Sciatic nerve (tissue), 2 donors: ENCODE results near the gene ST6GALNAC3. TPM values are rescaled to one million over a fixed set of nuclear protein-coding genes. Genes with fewer than 3 reads are reported as not detected.

Experiments
- ATAC-seq: fragments of 200-7000 bp; cut with Tn5 transposase; one replicate; pipeline ENCODE4 v1.9.1; 2020; ENCODE audit warnings: mild to moderate bottlenecking, moderate library complexity
- DNase-seq: peaks from one replicate; pipeline ENCODE4 v3.0.0-alpha.2; 2020; ENCODE audit warnings: low spot score
- intact Hi-C: fragments of 100-400 bp; cut with DNase I; formaldehyde crosslinking; loops from one replicate; pipeline ENCODE4 v1.14.2; 2022
- total RNA-seq: library from RNA; stranded (reverse); fragmentation: NEBNext Ultra II Directional; extraction: Animal tissue kit (Norgen Biotek cat#: 25700); gene quantifications from one replicate; pipeline ENCODE4 v1.2.1, GENCODE V29; 2021
- donor health status: DM: no; HTN: no; CAD: no.
- donor health status: DM: no; HTN: no; CAD: no.

ST6GALNAC3 gene
- total RNA-seq, 1 donor from 2014 or later, result 12.3 TPM

- ATAC-seq (no peak), DNase-seq (no peak)
- intact Hi-C loops, result no loop called here
Observed at GRCh38 chr1:76661531-76661930, 587.0 kb downstream of the ST6GALNAC3 start.

GRCh38 chr1:76666499-76666898 is 592.0 kb downstream of the ST6GALNAC3 start:
- no peak for ATAC-seq

GRCh38 chr1:76668046-76668445 is 593.5 kb downstream of the ST6GALNAC3 start:
- intact Hi-C loops, result no loop called here
- ATAC-seq, result no peak
- no peak for DNase-seq

More at GRCh38 chr1:76666499-76666898, 592.0 kb downstream of the ST6GALNAC3 start:
- intact Hi-C loops, result no loop called here
- no peak for DNase-seq

GRCh38 chr1:76669131-76669530 is 594.6 kb downstream of the ST6GALNAC3 start:
- no peak for DNase-seq
- intact Hi-C loops, result no loop called here
- no peak for ATAC-seq

GRCh38 chr1:76669624-76670315 is 595.2 kb downstream of the ST6GALNAC3 start:
- intact Hi-C loops, result no loop called here
- ATAC-seq (no peak), DNase-seq (no peak)

- DNase-seq (no peak), ATAC-seq (no peak)
Observed at GRCh38 chr1:76674689-76675210, 600.2 kb downstream of the ST6GALNAC3 start.

GRCh38 chr1:76677416-76678405 is 603.2 kb downstream of the ST6GALNAC3 start:
- intact Hi-C loops, result no loop called here
- no peak for DNase-seq

More at GRCh38 chr1:76674689-76675210, 600.2 kb downstream of the ST6GALNAC3 start:
- intact Hi-C loops, result no loop called here

GRCh38 chr1:76679534-76680152 is 605.1 kb downstream of the ST6GALNAC3 start:
- intact Hi-C loops, result no loop called here
- DNase-seq (no peak), ATAC-seq (no peak)

More at GRCh38 chr1:76677416-76678405, 603.2 kb downstream of the ST6GALNAC3 start:
- ATAC-seq, result no peak

- no peak for DNase-seq
- no peak for ATAC-seq
- intact Hi-C loops, result no loop called here
Observed at GRCh38 chr1:76680651-76681050, 606.1 kb downstream of the ST6GALNAC3 start.

GRCh38 chr1:76682138-76682537 is 607.6 kb downstream of the ST6GALNAC3 start:
- ATAC-seq (no peak), DNase-seq (no peak)

More at GRCh38 chr1:76682138-76682537, 607.6 kb downstream of the ST6GALNAC3 start:
- intact Hi-C loops, result no loop called here

Other genes starting within 250 kb of the ST6GALNAC3 start
- gene ASB17, start 142.3 kb upstream of the ST6GALNAC3 start, total RNA-seq, result not detected